Measurements from ENCODE around the gene PSMB1. TPM values are rescaled to one million over a fixed set of nuclear protein-coding genes. Genes with fewer than 3 reads are reported as not detected.

Gene PSMB1
- total and polyA plus RNA-seq, 9 of the 15 experiments (the other 6 are each of a cell fraction or from before 2014, with no cell fraction given), result 447 to 2,953 (median 884) TPM

GRCh38 chr6:170553534-170554012 lies 466 bp upstream of the PSMB1 start (continued):
- TF ChIP-seq ZNF639 (CRISPR knock-in tag; conservative IDR thresholded peaks at IDR 0.05 in 1 of 2, IDR thresholded peaks at IDR 0.05 in 1 of 2), result peak in 1 of 2 experiments; percentile 7; a peak in 2 of 4 replicates
- TF ChIP-seq NCOA1 (IDR thresholded peaks at IDR 0.05; ENCODE audit: low read depth), result no peak
- peak; percentile 42 for TF ChIP-seq DACH1 (IDR thresholded peaks at IDR 0.05; ENCODE audit: partially characterized antibody)
- no peak for TF ChIP-seq ZNF41 (CRISPR knock-in tag; conservative IDR thresholded peaks at IDR 0.05)
- TF ChIP-seq ZNF79 (CRISPR knock-in tag; IDR thresholded peaks at IDR 0.05; ENCODE audit: low read depth), result no peak
- 0 out of 2 replicates have a peak, but pooled peaks have one; percentile 23 for TF ChIP-seq ELF2 (CRISPR knock-in tag; IDR thresholded peaks at IDR 0.05)
- no peak; the same call in 1 of the 2 replicates for TF ChIP-seq TRIM28 (IDR thresholded peaks at IDR 0.05)
- TF ChIP-seq USF2 (CRISPR knock-in tag; IDR thresholded peaks at IDR 0.05), result 0 out of 2 replicates have a peak, but pooled peaks have one; percentile 29
- no peak for TF ChIP-seq ZFP1 (CRISPR knock-in tag; IDR thresholded peaks at IDR 0.05)
- TF ChIP-seq SAP30 (IDR thresholded peaks at IDR 0.05; ENCODE audit: borderline replicate concordance, insufficient read depth, low read depth, low read length, poor library complexity, severe bottlenecking), result peak; percentile 89
- no peak for TF ChIP-seq STAT6 (CRISPR knock-in tag; IDR thresholded peaks at IDR 0.05)
- TF ChIP-seq ETV1 (tag; conservative IDR thresholded peaks at IDR 0.05; ENCODE audit: low read depth), result no peak
- no peak for TF ChIP-seq HMGN3 (IDR thresholded peaks at IDR 0.05; ENCODE audit: borderline replicate concordance, extremely low read depth, insufficient read length, low read depth, low read length)
- no peak for TF ChIP-seq MYBL2 (IDR thresholded peaks at IDR 0.05; ENCODE audit: low read depth)
- TF ChIP-seq MYBL2 (CRISPR knock-in tag; IDR thresholded peaks at IDR 0.05; ENCODE audit: borderline replicate concordance), result no peak
- TF ChIP-seq BRF1 (IDR thresholded peaks at IDR 0.05; ENCODE audit: borderline replicate concordance, extremely low read depth, insufficient read length), result no peak
- no peak for TF ChIP-seq EP400 (IDR thresholded peaks at IDR 0.05)
- no peak for TF ChIP-seq E2F1 (CRISPR knock-in tag; IDR thresholded peaks at IDR 0.05)
- peak; percentile 29; the same call in 1 of the 2 replicates for TF ChIP-seq ZNF175 (CRISPR knock-in tag; IDR thresholded peaks at IDR 0.05; ENCODE audit: low read depth)
- TF ChIP-seq ZNF384 (IDR thresholded peaks at IDR 0.05; ENCODE audit: low read depth, low read length), result no peak
- TF ChIP-seq BCL6 (CRISPR knock-in tag; IDR thresholded peaks at IDR 0.05), result no peak
- no peak for TF ChIP-seq YBX1 (IDR thresholded peaks at IDR 0.05)

Measured in K562 (cell line).